Occipital lobe (tissue), 1 donor: ENCODE measurements around the gene GLYATL3. TPM values are rescaled to one million over a fixed set of nuclear protein-coding genes. Genes with fewer than 3 reads are reported as not detected.

Experiments
- total RNA-seq: library from RNA; depleted of rRNA; stranded (reverse); fragments of >200 nt; gene quantifications from one replicate; pipeline ENCODE4 v1.2.3, GENCODE V29; 2014

GLYATL3 gene
- total RNA-seq, 1 donor from 2014 or later: not detected

Other genes with a start within 250 kb of the GLYATL3 start
- 29.6 TPM for gene MMUT, start 36.7 kb upstream of the GLYATL3 start, total RNA-seq
- gene CENPQ, start 36.6 kb upstream of the GLYATL3 start, total RNA-seq: 5.6 TPM
- 1.2 TPM for gene C6orf141, start 50.7 kb downstream of the GLYATL3 start, total RNA-seq
- gene RHAG, start 136.9 kb downstream of the GLYATL3 start, total RNA-seq: not detected
- not detected for gene CRISP2, start 213.6 kb downstream of the GLYATL3 start, total RNA-seq
- gene CRISP3, start 244.5 kb downstream of the GLYATL3 start, total RNA-seq: 0.16 TPM